GM12872 (cell line): ENCODE results near the gene ASCC1.

Experiments used
- TF ChIP-seq, protein P1 (sequence below): IDR thresholded peaks from 3 replicates; pipeline ENCODE4 v1.5.1; 2011; ENCODE audit warnings: low read depth, mild to moderate bottlenecking, low read length, moderate library complexity; ENCODE audit not compliant: insufficient read depth

Gene ASCC1

DNA sequence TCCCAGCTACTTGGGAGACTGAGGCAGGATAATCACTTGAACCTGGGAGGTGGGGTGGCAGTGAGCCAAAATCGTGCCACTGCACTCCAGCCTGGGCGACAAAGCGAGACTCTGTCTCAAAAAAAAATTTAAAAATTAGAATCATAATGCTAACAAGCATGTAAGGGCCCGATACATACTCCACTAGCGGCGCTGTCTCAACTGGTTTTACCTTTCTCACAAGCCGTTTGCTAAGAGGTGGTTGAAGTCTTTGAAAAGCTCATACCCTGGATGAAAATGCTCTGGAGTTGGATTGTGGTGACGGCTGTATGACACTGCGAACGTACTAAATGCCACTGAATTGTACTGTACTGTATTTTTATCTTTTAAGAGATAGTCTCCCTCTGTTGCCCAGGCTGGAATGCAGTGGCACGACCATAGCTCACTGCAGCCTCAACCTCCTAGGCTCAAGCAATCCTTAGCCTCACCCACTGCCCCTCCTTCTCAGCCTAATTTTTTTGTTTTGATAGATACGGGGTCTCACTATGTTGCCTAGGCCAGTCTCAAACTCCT is 157.7 kb downstream of the ASCC1 start:
- TF ChIP-seq, protein P1, sequence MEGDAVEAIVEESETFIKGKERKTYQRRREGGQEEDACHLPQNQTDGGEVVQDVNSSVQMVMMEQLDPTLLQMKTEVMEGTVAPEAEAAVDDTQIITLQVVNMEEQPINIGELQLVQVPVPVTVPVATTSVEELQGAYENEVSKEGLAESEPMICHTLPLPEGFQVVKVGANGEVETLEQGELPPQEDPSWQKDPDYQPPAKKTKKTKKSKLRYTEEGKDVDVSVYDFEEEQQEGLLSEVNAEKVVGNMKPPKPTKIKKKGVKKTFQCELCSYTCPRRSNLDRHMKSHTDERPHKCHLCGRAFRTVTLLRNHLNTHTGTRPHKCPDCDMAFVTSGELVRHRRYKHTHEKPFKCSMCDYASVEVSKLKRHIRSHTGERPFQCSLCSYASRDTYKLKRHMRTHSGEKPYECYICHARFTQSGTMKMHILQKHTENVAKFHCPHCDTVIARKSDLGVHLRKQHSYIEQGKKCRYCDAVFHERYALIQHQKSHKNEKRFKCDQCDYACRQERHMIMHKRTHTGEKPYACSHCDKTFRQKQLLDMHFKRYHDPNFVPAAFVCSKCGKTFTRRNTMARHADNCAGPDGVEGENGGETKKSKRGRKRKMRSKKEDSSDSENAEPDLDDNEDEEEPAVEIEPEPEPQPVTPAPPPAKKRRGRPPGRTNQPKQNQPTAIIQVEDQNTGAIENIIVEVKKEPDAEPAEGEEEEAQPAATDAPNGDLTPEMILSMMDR, result no peak

DNA sequence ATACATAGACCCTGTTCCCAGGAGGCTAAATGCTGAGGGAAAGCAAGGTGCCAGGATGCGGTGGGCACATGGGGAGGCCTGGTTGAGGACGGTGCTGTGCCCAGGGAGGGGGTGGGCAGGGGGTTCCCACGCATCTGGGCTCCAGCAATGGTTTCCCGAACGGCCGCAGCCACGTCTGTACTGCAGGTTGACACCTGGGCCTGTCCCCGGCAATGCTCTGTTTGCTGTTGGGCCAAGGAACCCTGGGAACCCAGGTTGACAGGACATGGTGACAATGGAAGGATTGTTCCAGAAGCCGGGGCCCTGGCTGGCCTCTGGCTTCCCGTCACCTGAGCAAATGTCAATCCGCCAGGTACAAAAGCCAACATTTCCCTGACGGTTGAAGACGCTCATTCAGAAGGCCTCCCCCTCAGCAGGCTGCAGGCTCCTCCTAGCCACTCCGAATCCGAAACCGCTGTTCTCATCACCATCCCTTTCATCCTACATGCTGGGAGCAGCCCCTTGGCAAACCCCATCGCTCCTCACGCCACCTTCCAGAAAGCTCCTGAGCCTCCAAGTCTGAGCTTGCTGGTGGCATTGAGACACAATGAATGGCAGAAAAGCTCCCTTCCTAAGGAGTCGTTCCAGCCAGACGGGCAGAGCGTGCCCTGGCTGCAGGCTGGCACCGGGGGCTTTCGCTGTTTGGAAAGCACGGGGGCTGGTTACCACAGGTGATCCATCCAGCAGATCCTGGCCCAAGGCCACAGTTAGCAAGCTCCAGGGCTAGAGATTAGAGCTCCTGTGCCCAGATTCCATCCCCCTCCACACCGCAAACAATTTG is 158.9 kb downstream of the ASCC1 start:
- TF ChIP-seq, protein P1, result no peak

DNA sequence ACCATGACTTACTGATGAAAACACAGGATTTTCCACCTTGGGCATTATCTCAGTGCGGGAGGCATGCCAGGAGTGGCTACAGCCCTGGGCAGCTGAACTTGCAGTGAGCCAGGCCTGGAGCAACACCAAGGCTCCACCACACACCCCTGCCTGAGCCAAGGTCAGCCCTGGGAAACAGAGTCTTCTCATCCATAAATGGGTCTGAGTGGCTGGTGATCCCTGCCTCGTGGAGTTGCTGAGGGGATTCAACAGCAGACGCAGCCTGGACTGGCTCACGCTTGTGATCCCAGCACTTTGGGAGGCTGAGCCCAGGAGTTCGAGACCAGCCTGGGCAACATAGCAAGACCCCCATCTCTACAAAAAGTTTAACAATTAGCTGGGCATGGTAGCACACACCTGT is 160.0 kb downstream of the ASCC1 start:
- TF ChIP-seq, protein P1, result no peak

DNA sequence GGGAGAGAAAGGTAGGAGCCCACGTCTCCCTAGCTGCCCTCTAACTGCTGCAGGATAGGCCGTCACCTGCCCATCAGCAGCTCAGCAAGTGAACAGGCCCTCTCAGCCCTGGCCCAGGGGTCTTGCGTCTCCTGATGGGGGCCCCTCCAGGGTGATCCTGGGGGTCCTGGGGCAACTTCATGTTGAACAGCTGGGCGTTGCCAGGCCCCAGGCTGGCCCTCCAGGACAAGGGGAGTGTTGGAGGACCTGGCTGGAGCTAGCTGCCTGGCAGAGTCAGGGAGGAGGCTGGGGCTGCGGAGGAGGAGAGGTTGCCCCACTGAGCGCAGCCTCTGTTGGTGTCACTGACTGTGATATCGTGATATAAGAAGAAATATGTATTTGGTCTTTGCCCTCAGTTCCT is 162.4 kb downstream of the ASCC1 start:
- TF ChIP-seq, protein P1, result no peak

DNA sequence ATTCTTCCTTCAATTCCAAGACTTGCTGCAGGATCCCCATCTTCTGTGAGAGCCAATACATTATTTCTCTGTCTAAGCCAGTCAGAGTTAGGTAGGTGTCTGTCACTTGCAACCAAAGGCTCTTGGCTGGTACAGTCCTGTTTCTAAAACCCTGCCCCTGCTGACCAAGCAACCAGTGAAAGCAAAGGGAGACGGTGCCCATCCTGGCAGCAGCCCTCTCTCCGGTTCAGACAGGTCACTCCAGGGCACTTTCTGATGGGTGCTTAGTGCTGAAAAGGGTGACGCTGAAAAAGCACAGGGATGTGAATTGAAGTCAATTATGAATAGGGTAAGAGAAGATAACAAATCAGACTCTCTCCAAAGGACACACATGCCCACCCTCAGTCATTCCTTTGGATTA is 165.2 kb downstream of the ASCC1 start:
- TF ChIP-seq, protein P1, result no peak

DNA sequence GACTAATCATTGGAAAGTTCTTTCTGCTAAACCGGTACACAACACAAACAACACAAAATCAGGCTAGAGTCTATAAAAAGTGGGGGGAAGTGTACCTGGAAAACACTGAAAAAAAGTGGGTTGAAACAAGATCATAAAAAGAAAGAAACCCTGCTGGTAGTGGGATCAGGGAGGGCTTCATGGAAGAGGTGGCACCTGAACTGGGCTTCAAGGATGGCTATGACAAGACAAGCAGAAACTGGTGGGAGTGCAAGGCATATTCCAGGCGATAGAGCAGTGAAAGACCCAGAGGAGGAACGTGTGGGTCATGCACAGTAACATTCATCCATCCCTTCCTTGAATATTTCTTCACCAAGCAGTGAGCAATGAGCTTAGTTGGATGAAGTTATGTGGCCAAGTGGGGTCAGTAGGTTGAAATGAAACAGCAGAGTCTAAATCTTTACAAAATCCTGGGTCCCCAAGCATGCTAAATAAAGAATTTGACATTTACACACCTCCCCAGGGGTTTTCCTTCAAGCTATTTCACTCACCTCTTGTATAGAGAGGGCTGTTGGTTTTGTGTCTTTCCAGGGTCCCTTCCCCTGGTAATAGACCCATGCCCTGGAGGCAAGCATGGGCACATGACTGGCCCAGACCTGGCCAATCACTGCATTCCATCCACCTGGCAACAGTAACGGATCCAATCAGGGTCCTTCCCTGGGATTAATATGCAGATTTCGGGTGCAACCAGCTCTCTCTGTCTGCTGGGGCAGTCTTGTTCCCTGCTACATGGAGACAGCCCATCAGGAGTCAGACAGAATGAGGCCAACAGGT is 165.9 kb downstream of the ASCC1 start:
- TF ChIP-seq, protein P1, result no peak

DNA sequence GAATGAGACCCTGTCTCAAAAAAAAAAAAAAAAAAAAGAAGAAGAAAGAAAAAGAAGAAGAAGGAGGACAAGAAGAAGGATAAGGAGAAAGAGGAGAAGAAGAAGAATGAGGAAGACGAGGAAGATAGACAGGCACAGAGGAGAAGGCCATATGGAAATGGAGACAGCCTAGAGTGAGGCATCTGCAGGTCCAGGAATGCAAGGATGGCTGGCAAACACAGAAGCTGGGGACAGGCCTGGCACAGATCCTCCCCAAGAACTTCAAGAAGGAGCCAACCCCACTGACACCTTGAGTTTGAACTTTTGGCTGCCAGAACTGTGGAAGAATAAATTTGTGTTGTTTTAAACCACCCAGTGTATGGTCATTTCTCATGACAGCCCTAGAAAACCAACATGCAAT is 166.6 kb downstream of the ASCC1 start:
- TF ChIP-seq, protein P1, result no peak
